PC-9 (cell line): Measurements from ENCODE around the gene DNAH14.

ENCODE experiments used
- CTCF ChIP-seq: fragments of 200-600 bp; sonication (generic); conservative IDR thresholded peaks from 2 replicates; pipeline ENCODE4 v1.6.1; 2017; ENCODE audit warnings: mixed run types, antibody characterized with exemption, mild to moderate bottlenecking, moderate library complexity
- EZH2 ChIP-seq: fragments of 200-600 bp; sonication (generic); IDR thresholded peaks from 2 replicates; pipeline ENCODE4 v1.8.0; 2017; ENCODE audit warnings: antibody characterized with exemption, low read depth

GRCh38 chr1:224988042-224988441, 58.6 kb downstream of the DNAH14 start:
- TF ChIP-seq CTCF (no peak), EZH2 (no peak)
